DOHH2 (cell line): ENCODE data around the gene IFITM10.

Source experiments
- EZH2phosphoT487 ChIP-seq: fragments of 200-600 bp; sonication (generic); IDR thresholded peaks from 2 replicates; pipeline ENCODE4 v1.6.1; 2017; ENCODE audit warnings: borderline replicate concordance, mild to moderate bottlenecking, antibody characterized with exemption, low read length, moderate library complexity, mixed read lengths
- TF ChIP-seq, protein P1 (sequence below): fragments of 200-600 bp; sonication (generic); IDR thresholded peaks from one replicate; pipeline ENCODE4 v1.5.1; 2014; ENCODE audit warnings: antibody characterized with exemption, mild to moderate bottlenecking, low read depth, low read length; ENCODE audit not compliant: poor library complexity, severe bottlenecking

GRCh38 chr11:1734641-1735081 lies 15.7 kb downstream of the IFITM10 start:
- TF ChIP-seq, protein P1, sequence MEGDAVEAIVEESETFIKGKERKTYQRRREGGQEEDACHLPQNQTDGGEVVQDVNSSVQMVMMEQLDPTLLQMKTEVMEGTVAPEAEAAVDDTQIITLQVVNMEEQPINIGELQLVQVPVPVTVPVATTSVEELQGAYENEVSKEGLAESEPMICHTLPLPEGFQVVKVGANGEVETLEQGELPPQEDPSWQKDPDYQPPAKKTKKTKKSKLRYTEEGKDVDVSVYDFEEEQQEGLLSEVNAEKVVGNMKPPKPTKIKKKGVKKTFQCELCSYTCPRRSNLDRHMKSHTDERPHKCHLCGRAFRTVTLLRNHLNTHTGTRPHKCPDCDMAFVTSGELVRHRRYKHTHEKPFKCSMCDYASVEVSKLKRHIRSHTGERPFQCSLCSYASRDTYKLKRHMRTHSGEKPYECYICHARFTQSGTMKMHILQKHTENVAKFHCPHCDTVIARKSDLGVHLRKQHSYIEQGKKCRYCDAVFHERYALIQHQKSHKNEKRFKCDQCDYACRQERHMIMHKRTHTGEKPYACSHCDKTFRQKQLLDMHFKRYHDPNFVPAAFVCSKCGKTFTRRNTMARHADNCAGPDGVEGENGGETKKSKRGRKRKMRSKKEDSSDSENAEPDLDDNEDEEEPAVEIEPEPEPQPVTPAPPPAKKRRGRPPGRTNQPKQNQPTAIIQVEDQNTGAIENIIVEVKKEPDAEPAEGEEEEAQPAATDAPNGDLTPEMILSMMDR: no peak
- no peak for TF ChIP-seq EZH2phosphoT487
